ENCODE data around the gene GPR32. TPM values are rescaled to one million over a fixed set of nuclear protein-coding genes. Genes with fewer than 3 reads are reported as not detected.

Gene GPR32
- total and polyA plus RNA-seq, 7 donors = not detected

DNA sequence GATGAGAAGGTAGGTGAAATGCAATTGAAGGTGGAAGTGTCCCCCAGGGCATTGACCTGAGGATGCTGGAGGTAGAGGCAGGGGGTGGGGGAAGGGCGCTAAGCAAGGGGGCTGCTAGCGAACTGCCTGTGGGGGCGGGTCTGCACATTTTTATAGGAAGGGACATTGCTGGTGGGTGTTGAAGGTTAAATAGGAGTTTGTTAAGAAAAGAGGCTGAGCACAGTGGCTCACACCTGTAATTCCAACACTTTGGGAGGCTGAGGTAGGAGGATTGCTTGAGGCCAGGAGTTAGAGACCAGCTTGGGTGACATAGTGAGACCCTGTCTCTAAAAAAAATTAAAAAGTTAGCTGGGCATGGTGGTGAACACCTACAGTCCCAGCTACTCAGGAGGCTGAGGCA lies 14.4 kb downstream of the GPR32 start:
- ATAC-seq = no peak
- no peak overlapping the region for H3K4me3 ChIP-seq
- H3K27me3 ChIP-seq (ENCODE audit: insufficient read depth in 3 of 3, low read length in 2 of 3) = peaks cover 0 to 30% (median 9%) of the 10 kb centered on the region in 3 donors
- H3K27ac ChIP-seq = no peak overlapping the region
- WGBS, 3 donors = 92 to 97% (median 92%) methylated on average over 3 of the region's 3 CpGs
- no peak for DNase-seq
- TF ChIP-seq, protein P1, sequence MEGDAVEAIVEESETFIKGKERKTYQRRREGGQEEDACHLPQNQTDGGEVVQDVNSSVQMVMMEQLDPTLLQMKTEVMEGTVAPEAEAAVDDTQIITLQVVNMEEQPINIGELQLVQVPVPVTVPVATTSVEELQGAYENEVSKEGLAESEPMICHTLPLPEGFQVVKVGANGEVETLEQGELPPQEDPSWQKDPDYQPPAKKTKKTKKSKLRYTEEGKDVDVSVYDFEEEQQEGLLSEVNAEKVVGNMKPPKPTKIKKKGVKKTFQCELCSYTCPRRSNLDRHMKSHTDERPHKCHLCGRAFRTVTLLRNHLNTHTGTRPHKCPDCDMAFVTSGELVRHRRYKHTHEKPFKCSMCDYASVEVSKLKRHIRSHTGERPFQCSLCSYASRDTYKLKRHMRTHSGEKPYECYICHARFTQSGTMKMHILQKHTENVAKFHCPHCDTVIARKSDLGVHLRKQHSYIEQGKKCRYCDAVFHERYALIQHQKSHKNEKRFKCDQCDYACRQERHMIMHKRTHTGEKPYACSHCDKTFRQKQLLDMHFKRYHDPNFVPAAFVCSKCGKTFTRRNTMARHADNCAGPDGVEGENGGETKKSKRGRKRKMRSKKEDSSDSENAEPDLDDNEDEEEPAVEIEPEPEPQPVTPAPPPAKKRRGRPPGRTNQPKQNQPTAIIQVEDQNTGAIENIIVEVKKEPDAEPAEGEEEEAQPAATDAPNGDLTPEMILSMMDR (IDR thresholded peaks at IDR 0.05) = no peak
- H3K9me3 ChIP-seq = no peaks in the 10 kb centered on the region
- intact Hi-C loops (cut with DNase I) = loop anchor here (5.0 to 10.0 kb wide), 4 partner anchors 82 to 417 kb away; partner anchors contain the start of gene NAPSA (in 1 of the 2)
- H3K36me3 ChIP-seq (ENCODE audit: insufficient read depth in 1 of 2, low read depth in 1 of 2) = no peaks in the 10 kb centered on the region
- no peaks in the 10 kb centered on the region for H3K4me1 ChIP-seq

DNA sequence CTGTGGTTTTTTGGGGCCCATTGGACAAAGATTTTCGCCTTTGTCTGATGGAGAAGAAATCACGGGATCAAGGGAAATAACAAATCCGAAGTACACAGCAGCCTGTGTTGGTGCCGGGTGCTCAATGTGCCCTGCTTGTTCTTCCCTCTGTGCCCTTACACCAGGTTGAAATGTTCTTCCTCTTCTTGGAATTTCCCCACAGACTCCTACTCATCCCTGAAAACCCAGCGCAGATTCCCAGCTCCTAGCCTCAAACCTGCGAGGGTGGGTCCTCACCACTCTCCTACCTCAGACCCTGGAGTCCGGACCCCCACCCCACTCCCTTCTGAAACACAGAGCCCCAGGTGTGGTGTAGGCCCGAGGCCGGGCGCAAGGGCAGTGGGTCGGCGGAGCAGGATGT lies 15.1 kb downstream of the GPR32 start:
- Histone ChIP-seq H3K4me1 (no peaks in the 10 kb centered on the region), H3K27me3 (ENCODE audit: insufficient read depth in 3 of 3, low read length in 2 of 3) (peaks cover 0 to 24% (median 3%) of the 10 kb centered on the region in 3 donors), H3K9me3 (no peaks in the 10 kb centered on the region), H3K36me3 (ENCODE audit: insufficient read depth in 1 of 2, low read depth in 1 of 2) (no peaks in the 10 kb centered on the region), H3K4me3 (no peak overlapping the region), H3K27ac (no peak overlapping the region)
- ATAC-seq (no peak), DNase-seq (no peak)
- intact Hi-C loops (cut with DNase I) = loop anchor here in 1 of 2 donors (10.0 kb wide), 1 partner anchor 241 kb away; no protein-coding TSS in a partner anchor
- WGBS, 3 donors = 77 to 85% (median 81%) methylated on average over 12 of the region's 12 CpGs
- TF ChIP-seq, protein P1 (IDR thresholded peaks at IDR 0.05) = no peak

DNA sequence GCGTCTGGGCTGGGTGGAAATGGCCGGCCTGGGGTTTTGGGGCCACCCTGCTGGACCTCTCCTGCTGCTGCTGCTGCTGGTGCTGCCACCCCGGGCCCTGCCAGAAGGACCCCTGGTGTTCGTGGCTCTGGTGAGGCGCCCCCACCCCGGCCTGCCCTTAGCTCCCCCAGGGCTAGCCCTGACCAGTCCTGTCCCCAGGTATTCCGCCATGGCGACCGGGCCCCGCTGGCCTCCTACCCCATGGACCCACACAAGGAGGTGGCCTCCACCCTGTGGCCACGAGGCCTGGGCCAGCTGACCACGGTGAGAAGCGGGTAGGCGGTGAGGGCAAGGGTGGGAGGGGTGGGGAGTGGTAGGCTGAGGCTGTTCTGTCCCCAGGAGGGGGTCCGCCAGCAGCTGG lies 20.1 kb downstream of the GPR32 start, which contains the start of gene ACP4:
TSS of gene ACP4 (plus strand) at position 20 of the 400 bp plus-strand sequence. CDS start at position 20, 0 bp downstream.
- TF ChIP-seq, protein P1 (IDR thresholded peaks at IDR 0.05) = no peak
- no peak for ATAC-seq
- Histone ChIP-seq H3K9me3 (no peaks in the 10 kb centered on the region), H3K36me3 (ENCODE audit: insufficient read depth in 1 of 2, low read depth in 1 of 2) (no peaks in the 10 kb centered on the region), H3K27me3 (ENCODE audit: insufficient read depth in 3 of 3, low read length in 2 of 3) (peaks cover 0 to 2% (median 0%) of the 10 kb centered on the region in 3 donors), H3K27ac (no peak within 1 kb of the TSS), H3K4me3 (no peak within 1 kb of the TSS), H3K4me1 (no peaks in the 10 kb centered on the region)
- intact Hi-C loops (cut with DNase I) = no loop called here
- WGBS, 3 donors = 67 to 88% (median 81%) methylated on average over 8 to 15 of the region's 15 CpGs
- DNase-seq = no peak

DNA sequence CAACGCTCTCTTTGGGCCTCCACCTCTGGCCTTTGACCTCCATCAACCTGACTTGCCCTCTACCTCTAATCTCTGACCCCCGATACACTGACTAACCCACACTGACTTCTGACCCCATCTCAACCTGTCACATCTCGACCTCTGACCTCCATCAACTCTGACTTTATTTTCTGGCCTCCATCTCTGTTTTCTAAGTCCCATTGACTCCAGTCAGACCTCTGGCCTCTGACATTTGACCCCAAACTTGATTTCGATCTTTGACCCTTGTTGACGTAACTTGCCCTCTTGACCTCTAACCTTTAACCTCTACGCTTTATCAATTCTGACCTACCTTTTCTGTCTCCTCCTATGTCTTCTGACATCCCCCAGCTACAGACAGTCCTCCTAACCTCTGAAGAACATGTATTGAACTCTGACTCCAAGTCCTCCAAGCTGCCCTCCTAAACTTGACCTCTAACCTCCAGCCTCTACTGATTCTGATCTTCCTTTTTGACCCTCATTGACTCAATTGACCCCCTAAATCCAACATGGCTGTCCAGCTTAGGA lies 20.7 kb downstream of the GPR32 start:
- Histone ChIP-seq H3K27me3 (ENCODE audit: insufficient read depth in 3 of 3, low read length in 2 of 3) (peaks cover 0 to 2% (median 0%) of the 10 kb centered on the region in 3 donors), H3K4me3 (no peak overlapping the region), H3K36me3 (ENCODE audit: insufficient read depth in 1 of 2, low read depth in 1 of 2) (peaks cover 0 to 6% of the 10 kb centered on the region in 2 donors), H3K4me1 (no peaks in the 10 kb centered on the region), H3K9me3 (no peaks in the 10 kb centered on the region), H3K27ac (no peak overlapping the region)
- no peak for ATAC-seq
- TF ChIP-seq, protein P1 (IDR thresholded peaks at IDR 0.05) = no peak
- DNase-seq = no peak
- 86 to 95% (median 91%) methylated on average over 6 of the region's 6 CpGs for WGBS, 3 donors
- intact Hi-C loops (cut with DNase I) = no loop called here

Measured in psoas muscle (tissue), 8 donors.